GM19452 (cell line): ENCODE data around the gene FRMD1.
"Not testable (repeated sequence)": the region's sequence is repeated elsewhere in the genome, so short reads cannot be mapped to it uniquely, and the experiment has no call there.

Experiments used
- ATAC-seq: cut with Tn5 transposase; IDR thresholded peaks from one replicate; pipeline ENCODE4 v1.9.1; 2021; ENCODE audit not compliant: unreplicated experiment

The FRMD1 gene

DNA sequence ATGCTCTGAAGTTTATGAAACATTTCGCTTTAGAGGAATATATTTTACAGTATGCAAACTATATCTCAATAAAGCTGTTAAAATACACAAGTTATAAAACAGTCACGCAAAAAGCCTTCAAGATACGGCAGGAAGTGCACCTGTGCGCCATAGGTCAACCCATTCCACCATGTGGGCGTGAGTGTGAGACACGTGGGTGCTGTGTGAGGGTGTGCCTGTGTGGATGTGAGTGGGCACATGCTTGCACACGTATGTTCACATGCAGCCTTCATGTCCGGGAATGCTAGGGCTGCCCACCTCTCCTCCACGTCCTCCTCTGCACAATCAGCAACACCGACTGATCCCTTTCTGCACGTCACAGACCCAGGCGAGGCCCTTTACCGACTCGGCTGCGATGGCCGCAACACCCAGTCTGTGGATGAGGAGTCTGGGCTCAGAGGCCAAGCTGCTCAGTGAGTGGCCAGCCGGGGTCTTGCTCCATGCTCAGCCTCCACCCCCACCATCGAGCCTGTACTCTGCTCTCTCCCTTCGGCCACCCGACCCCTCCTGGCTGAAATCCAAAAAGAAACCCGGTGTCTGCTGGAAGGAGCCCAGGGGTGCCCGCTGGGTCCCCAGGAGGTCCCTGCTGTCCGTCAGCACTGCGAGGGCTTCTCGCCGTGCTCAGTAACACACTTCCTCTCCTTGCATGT lies 3.0 kb upstream of the FRMD1 start:
- ATAC-seq, result no peak

DNA sequence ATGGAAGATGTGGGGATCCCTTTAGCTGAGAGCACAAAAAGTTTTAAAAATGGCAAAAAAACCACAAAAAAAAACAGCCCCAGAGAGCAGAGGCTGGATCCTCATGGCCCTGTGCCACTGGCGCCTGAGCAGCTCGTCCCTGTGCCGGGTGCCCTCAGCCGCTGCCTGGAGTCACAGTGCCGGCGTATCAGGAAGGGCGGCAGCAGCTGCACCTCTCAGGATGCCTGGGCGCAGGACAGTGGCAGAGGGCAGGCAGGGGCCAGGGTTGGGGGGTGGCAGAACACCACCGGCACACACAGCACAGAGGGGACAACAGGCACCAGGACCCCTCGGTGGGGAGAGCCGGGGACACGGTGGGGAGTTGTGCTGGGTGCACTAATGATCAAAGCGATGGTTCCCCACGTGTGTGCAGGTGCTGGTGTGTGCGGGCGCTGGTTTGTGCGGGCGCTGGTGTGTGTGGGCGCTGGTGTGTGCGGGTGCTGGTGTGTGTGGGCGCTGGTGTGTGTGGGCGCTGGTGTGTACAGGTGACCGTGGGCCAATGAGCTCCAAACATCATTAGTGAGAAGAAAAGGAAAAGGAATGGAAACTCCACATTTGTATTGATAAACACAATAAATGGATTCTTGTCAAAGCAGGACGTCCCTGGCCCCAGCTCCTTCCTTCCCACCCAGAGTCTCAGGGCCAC lies 1.5 kb upstream of the FRMD1 start:
- ATAC-seq, result no peak

- ATAC-seq, result no peak
Measured at GRCh38 chr6:168078175-168078942, 653 bp downstream of the FRMD1 start.

DNA sequence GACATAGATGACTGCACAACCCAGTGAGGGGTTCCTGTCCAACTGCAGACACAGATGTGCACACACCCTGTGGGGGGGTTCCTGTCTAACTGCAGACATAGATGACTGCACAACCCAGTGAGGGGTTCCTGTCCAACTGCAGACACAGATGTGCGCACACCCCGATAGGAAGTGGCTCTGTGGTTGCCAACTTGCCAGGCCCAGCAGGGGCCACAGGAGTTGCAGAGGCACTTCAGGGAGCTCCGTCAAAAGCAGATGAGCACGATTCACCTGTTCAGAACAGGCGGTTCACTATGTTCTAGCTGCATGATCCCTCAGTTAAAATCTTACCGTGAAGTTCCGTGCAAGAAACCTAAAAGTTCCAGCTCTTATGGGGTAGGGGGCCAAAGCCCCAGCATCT lies 1.6 kb downstream of the FRMD1 start:
- ATAC-seq, result not testable (repeated sequence)

DNA sequence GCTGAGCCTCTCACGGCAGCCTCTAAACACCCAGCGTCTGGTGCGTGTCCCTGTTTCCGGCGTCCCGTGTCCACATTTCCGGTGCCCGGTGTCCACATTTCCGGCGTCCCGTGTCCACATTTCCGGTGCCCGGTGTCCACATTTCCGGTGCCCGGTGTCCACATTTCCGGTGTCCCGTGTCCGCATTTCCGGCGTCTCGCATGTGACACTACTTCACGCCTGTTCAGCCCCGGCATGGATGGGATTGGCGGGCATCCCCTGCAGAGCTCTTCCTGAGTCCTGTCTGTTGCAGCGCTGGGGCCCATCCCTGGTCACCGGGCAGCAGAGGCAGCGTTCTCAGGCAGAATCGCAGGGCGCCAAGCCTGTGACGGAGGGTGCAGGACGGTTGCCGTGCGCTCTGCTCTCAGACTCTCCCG lies 3.2 kb downstream of the FRMD1 start:
- no peak for ATAC-seq

DNA sequence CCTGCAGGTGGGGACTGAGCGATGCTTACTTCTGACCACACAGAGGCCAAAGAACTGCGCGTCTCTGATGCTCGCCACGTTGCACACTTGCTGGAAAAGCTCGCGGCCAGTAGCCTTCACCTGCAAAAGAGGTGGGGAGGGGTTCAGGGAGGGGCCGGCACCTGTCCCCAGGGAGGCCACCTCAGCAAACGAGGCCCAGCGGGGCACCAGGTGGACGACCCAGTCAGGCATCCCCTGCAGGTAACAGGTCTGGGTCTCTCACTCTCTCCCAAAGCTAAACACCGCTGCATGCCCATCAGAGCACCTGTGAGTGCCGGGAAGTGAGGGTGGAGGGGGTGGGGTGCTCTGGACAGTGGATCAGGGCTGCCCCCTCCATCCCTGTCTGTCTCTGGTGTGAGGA lies 3.8 kb downstream of the FRMD1 start:
- ATAC-seq, result no peak

DNA sequence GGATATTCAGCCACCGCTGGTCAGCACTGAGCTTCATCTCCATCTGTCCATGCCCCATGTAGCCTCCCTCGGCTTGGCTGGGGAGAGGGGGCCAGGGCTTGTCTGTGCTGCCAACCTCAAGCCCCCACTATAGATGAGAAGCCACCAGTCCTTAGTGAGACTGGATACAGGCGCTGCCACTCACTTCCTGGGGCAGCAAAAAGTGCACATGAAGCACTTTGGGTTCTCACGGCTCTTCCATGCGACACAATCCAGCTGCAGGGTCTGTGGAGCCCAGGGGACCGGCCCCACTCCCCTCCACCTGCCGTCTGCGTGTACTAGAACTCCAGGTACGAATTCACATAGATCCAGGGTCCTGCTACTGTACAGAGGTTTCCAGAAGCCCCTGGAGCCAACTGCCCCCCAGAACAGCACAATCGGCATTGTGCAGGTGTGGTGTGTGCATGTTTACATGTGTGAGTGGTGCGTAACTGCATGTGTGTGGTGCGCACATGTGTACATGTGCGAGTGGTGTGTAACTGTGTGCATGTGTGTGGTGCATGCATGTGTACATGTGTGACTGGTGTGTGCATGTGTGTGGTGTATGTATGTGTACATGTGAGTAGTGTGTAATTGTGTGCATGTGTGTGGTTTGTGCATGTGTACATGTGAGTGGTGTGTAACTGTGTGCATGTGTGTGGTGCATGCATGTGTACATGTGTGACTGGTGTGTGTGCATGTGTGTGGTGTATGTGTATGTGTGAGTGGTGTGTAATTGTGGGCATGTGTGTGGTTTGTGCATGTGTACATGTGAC lies 4.9 kb downstream of the FRMD1 start:
- no peak for ATAC-seq

DNA sequence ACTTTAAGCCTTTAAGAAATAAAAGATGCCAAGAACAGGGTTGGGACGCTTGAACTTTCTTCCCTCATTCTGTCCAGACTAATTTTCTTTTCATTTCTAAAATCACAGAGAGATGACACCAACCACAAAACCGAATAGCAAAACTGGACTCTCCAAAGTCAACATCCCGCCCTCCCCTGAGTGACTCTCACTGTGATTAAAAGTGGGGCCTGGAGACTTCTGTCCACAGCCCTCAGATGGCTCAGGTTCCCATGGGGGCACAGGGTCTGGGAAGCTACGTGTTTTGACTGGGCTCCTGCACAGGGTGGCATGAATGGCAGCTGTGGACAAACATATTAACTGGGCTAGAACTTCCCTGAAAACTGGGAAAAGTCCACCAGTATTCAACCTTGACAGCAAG lies 6.3 kb downstream of the FRMD1 start:
- no peak for ATAC-seq

DNA sequence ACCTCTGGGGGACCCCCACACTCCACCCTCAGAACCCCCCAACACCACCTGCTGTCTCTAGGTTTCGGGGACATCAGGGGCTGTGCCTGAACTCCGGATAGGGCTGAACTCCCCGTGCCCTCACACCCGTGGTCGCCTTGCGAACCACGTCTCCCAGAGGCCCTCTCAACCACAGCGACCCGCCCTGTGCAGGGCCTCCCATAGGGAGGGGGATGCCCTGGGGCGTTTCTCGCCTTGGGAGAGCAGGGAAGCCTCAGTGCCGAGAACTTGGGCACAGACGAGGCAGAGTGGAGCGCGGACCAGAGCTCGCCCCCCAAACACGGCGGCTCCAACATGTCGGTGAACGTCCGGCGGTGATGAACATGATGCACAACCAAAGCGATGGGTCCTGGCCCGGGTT lies 6.8 kb downstream of the FRMD1 start:
- no peak for ATAC-seq

- no peak for ATAC-seq
Measured at GRCh38 chr6:168071620-168072019, 7.4 kb downstream of the FRMD1 start.

DNA sequence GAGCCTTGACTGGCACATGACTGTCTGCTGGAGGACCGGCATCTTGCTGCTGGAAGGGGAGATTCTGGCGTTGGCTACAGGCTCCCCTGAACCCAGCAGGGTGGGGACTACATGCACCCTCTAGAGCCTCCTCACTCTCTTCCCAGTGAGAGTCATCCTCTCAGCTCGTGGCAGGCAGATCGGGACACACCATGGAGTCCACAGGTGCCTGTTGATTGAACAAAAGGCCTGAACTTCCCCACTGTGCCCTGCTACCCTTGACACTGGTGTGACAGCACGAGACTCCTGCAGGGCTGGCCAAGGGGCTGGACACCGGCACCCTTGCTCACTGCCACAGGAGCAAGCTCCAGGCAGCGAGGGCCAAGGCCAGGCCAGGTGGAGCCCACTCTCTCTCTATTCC lies 8.2 kb downstream of the FRMD1 start:
- ATAC-seq, result no peak

- ATAC-seq, result no peak
Measured at GRCh38 chr6:168067081-168067759, 11.8 kb downstream of the FRMD1 start.

GRCh38 chr6:168064226-168064807 lies 14.7 kb downstream of the FRMD1 start:
- no peak for ATAC-seq

GRCh38 chr6:168063431-168063830 lies 15.6 kb downstream of the FRMD1 start:
- ATAC-seq, result no peak

DNA sequence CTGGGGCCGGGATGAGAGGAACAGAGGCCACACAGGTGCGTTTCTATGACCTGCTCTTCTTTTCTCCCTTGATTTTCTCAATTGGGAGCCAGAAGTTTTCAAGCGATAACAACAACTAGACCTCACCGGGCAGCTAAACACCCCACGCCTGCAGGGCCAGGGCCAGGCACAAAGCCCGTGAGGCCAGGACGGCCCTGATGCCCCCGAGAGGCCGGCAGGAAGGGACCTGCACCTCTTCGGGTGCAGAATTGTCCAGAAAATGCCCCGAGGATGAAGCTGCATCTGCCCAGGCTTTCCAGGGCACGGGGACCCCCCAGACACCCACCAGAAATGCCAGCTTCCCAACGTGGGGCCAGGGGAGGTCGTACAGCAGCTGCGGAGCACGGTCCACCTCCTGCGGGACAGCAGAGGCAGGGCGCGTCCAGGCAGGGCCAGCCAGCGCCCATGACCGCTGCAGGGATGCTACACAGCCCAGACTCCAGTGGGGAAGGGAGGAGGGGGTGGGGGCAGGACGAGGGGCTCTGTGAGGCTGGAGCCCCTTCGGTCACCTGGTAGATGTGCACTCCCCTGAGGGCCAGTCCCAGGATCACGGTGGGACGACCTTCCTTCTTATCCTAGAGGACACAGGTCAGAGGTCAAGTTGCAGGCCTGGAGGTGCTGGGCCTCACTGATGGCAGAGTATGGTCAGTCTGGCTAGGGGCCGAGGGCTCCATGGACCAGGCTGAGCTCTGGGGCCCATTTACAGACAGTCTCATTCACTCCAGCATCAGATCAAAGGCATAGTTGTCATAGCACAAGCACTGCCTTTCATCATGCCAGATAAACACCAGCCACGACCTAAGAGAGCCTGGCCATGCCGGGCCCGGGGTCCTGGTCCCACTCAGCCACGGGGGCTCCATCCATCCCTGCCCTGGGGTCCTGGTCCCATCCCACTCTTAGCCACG lies 16.4 kb downstream of the FRMD1 start:
- ATAC-seq, result no peak

- ATAC-seq, result no peak
Measured at GRCh38 chr6:168061269-168062210, 17.5 kb downstream of the FRMD1 start.

DNA sequence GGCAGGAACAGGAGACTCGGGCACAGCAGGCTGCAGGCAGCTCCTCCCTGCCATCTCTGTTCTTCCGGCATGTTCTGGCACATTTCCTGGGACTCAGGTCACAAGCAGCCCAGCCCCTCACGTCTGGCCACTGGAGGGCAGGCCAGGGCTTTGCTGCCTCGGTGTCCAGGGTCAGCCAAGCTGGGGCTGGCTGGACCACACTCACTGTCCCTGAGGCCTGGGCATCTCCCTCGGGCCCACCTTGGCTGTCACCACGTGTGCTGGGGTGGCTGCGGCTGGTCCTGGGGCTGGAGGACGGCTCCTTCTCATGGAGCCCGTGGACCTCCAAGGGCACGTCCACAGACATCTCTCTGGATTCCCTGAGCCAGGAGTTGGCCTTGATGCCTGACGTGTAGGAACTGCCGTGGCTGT lies 18.5 kb downstream of the FRMD1 start:
- no peak for ATAC-seq
